ENCODE results near the gene CRYBB1.

The CRYBB1 gene

DNA sequence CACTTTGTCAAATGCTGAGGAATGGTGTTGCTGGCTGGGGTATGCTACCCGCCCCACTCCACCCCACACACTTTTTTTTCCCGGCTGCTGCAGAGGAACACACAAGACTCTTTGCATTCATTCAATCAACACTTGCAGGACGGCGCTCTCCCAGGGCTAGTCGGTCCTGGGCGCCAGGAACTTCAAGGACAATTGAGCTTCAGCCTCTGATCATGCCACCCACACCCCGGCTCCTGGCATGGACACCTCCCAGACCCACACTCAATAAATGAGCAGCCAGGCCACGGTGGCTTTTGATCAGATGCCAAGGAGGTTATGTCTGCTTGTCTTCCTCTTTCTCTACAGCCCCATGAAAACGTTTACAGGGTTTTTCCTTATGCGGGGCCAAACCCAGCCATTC, 47.7 kb downstream of the CRYBB1 start:
- Histone ChIP-seq H3K27me3 (ENCODE audit: control insufficient read depth, low read length) (no peaks in the 10 kb centered on the region), H3K4me2 (ENCODE audit: low read length) (no peak overlapping the region), H3K27ac (ENCODE audit: low read depth, low read length) (no peak overlapping the region), H3K9me3 (ENCODE audit: control insufficient read depth, insufficient read depth, low read length) (no peaks in the 10 kb centered on the region), H3K9me2 (replicated peaks; ENCODE audit: control insufficient read depth, low read length) (no peaks in the 10 kb centered on the region), H3K4me3 (ENCODE audit: low read length) (no peak overlapping the region), H3K79me2 (ENCODE audit: control insufficient read depth, low read length) (peaks cover 89% of the 10 kb centered on the region), H3K36me3 (ENCODE audit: control insufficient read depth, low read length) (peaks cover 15% of the 10 kb centered on the region), H3K4me1 (ENCODE audit: control insufficient read depth, low read length) (peaks cover 29% of the 10 kb centered on the region), H4K20me1 (ENCODE audit: control insufficient read depth, insufficient read depth, low read depth, low read length) (peaks cover 7% of the 10 kb centered on the region), H3F3A (ENCODE audit: control insufficient read depth, insufficient read depth) (peaks cover 6% of the 10 kb centered on the region; the same call in 1 of the 2 replicates)
- TF ChIP-seq CTCF (IDR thresholded peaks at IDR 0.05; ENCODE audit: low read depth, low read length, poor library complexity, severe bottlenecking) = no peak

DNA sequence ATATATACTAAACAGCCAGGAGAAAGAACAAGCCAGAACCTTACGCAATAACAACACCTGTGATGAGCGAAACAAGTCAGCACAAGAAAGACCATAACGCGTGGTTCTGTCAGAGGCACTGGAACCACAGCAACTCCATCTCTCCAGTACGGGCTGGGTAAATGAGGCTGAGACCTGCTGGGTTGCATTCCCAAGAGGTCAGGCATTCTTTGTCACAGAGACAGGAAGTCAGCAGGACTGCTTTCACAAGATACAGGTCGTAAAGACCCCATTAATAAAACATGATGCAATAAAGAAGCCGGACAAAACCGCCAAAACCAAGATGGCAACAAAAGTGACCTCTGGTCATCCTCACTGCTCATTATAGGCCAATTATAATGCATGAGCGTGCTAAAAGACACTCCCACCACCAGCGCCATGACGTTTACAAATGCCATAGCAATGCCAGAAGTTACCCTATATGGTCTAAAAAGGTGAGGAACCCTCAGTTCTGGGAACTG, 49.6 kb downstream of the CRYBB1 start:
- Histone ChIP-seq H3K27ac (ENCODE audit: low read depth, low read length) (no peak overlapping the region), H3K9me3 (ENCODE audit: control insufficient read depth, insufficient read depth, low read length) (no peaks in the 10 kb centered on the region), H3K27me3 (ENCODE audit: control insufficient read depth, low read length) (no peaks in the 10 kb centered on the region), H3F3A (ENCODE audit: control insufficient read depth, insufficient read depth) (peaks cover 6% of the 10 kb centered on the region; the same call in 1 of the 2 replicates), H3K36me3 (ENCODE audit: control insufficient read depth, low read length) (peaks cover 28% of the 10 kb centered on the region), H3K4me2 (ENCODE audit: low read length) (no peak overlapping the region), H3K4me1 (ENCODE audit: control insufficient read depth, low read length) (peaks cover 38% of the 10 kb centered on the region), H3K79me2 (ENCODE audit: control insufficient read depth, low read length) (peaks cover 88% of the 10 kb centered on the region), H3K4me3 (ENCODE audit: low read length) (no peak overlapping the region), H3K9me2 (replicated peaks; ENCODE audit: control insufficient read depth, low read length) (no peaks in the 10 kb centered on the region), H4K20me1 (ENCODE audit: control insufficient read depth, insufficient read depth, low read depth, low read length) (peaks cover 7% of the 10 kb centered on the region)
- TF ChIP-seq CTCF (IDR thresholded peaks at IDR 0.05; ENCODE audit: low read depth, low read length, poor library complexity, severe bottlenecking) (no peak), EZH2phosphoT487 (IDR thresholded peaks at IDR 0.05; ENCODE audit: borderline replicate concordance, low read length) (no peak)

GRCh38 chr22:26567610-26568009, 50.2 kb downstream of the CRYBB1 start:
- H3K4me3 ChIP-seq (ENCODE audit: low read length) = no peak overlapping the region
- no peak overlapping the region for H3K27ac ChIP-seq (ENCODE audit: low read depth, low read length)
- H3K9me2 ChIP-seq (replicated peaks; ENCODE audit: control insufficient read depth, low read length) = no peaks in the 10 kb centered on the region
- H3F3A ChIP-seq (ENCODE audit: control insufficient read depth, insufficient read depth) = peaks cover 6% of the 10 kb centered on the region; the same call in 1 of the 2 replicates
- H3K27me3 ChIP-seq (ENCODE audit: control insufficient read depth, low read length) = no peaks in the 10 kb centered on the region
- H4K20me1 ChIP-seq (ENCODE audit: control insufficient read depth, insufficient read depth, low read depth, low read length) = peaks cover 3% of the 10 kb centered on the region
- H3K4me2 ChIP-seq (ENCODE audit: low read length) = no peak overlapping the region
- H3K4me1 ChIP-seq (ENCODE audit: control insufficient read depth, low read length) = peaks cover 43% of the 10 kb centered on the region
- H3K79me2 ChIP-seq (ENCODE audit: control insufficient read depth, low read length) = peaks cover 87% of the 10 kb centered on the region
- H3K36me3 ChIP-seq (ENCODE audit: control insufficient read depth, low read length) = peaks cover 28% of the 10 kb centered on the region
- H3K9me3 ChIP-seq (ENCODE audit: control insufficient read depth, insufficient read depth, low read length) = no peaks in the 10 kb centered on the region
- TF ChIP-seq CTCF (IDR thresholded peaks at IDR 0.05; ENCODE audit: low read depth, low read length, poor library complexity, severe bottlenecking) (no peak), EZH2phosphoT487 (IDR thresholded peaks at IDR 0.05; ENCODE audit: borderline replicate concordance, low read length) (no peak)
